HepG2 (cell line): ENCODE data around the gene HBM.

Experiments used
- RARA ChIP-seq: IDR thresholded peaks from 2 replicates; pipeline ENCODE4 v1.6.1; 2016; ENCODE audit warnings: missing genetic modification reagents, missing compliant biosample characterization
- U2AF1 ChIP-seq: fragments of 200-400 bp; formaldehyde crosslinking; optimal IDR thresholded peaks from 2 replicates; pipeline ENCODE3; 2017; ENCODE audit warnings: mild to moderate bottlenecking, low read depth, low read length
- WIZ ChIP-seq: sonication (generic); formaldehyde crosslinking; IDR thresholded peaks from 2 replicates; pipeline ENCODE4 v1.5.1; 2020; ENCODE audit warnings: mild to moderate bottlenecking, missing genetic modification reagents
- ZFP37 ChIP-seq: sonication (generic); formaldehyde crosslinking; IDR thresholded peaks from 2 replicates; pipeline ENCODE4 v1.4.0; 2020; ENCODE audit warnings: missing genetic modification reagents, borderline replicate concordance
- ZNF563 ChIP-seq: sonication (generic); formaldehyde crosslinking; IDR thresholded peaks from 2 replicates; pipeline ENCODE4 v1.8.0; 2022; ENCODE audit warnings: mild to moderate bottlenecking, moderate library complexity, missing genetic modification reagents

GRCh38 chr16:179211-180092 is 13.7 kb downstream of the HBM start:
- TF ChIP-seq ZNF563 (CRISPR knock-in tag), result no peak
- TF ChIP-seq U2AF1, result no peak
- TF ChIP-seq RARA (CRISPR knock-in tag), result no peak
- no peak for TF ChIP-seq ZFP37
- TF ChIP-seq WIZ (CRISPR knock-in tag), result no peak
